SKM-1 (cell line): ENCODE results near the gene ZSWIM8.
"Not testable (repeated sequence)": the region's sequence is repeated elsewhere in the genome, so short reads cannot be mapped to it uniquely, and the experiment has no call there.

Source experiments
- DNase-seq: peaks from one replicate; lab custom pipeline; 2025; ENCODE audit not compliant: unreplicated experiment; lab: John Stamatoyannopoulos, UW

The ZSWIM8 gene

DNA sequence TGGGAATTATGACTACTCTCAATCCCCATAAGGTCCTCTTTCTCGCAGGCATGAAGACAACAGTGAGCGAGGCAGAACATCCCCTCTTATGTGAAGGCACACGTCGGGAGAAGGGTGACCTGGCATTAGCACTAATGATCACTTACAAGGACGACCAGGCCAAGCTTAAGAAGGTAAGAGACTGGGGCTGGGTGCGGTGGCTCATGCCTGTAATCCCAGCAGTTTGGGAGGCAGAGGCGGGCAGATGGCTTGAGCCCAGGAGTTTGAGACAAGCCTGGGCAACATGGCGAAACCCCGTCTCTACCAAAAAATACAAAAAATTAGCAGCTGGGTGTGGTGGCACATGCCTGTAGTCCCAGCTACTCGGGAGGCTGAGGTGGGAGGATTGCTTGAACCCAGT is 10.1 kb downstream of the ZSWIM8 start:
- not testable (repeated sequence) for DNase-seq

DNA sequence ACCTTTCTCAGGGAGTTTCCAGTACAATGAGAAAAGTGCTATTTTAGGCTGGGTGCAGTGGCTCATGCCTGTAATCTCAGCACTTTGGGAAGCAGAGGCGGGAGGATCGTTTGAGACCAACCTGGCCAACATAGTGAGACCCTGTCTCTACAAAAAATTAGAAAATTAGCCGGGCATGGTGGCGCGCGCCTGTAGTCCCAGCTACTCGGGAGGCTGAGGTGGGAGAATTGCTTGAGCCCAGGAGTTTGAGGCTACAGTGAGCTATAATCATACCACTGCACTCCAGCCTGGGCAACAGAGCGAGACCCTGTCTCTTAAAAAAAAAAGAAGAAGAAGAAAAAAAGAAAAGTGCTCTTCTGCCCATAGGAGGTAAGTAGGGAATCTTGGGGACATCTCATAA is 10.6 kb downstream of the ZSWIM8 start:
- DNase-seq: not testable (repeated sequence)

DNA sequence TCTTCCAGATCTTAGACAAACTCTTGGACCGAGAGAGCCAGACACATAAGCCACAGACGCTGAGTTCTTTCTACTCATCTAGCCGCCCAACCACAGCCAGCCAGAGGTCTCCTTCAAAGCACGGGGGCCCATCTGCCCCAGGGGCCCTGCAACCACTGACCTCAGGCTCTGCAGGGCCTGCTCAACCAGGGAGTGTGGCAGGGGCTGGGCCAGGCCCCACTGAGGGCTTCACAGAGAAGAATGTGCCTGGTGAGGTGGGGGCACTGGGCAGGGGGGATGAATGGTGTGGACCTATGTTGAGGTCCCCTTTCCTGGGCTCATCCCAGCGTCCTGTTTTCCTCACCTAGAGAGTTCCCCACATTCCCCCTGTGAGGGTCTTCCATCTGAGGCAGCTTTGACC is 11.4 kb downstream of the ZSWIM8 start:
- DNase-seq: no peak

DNA sequence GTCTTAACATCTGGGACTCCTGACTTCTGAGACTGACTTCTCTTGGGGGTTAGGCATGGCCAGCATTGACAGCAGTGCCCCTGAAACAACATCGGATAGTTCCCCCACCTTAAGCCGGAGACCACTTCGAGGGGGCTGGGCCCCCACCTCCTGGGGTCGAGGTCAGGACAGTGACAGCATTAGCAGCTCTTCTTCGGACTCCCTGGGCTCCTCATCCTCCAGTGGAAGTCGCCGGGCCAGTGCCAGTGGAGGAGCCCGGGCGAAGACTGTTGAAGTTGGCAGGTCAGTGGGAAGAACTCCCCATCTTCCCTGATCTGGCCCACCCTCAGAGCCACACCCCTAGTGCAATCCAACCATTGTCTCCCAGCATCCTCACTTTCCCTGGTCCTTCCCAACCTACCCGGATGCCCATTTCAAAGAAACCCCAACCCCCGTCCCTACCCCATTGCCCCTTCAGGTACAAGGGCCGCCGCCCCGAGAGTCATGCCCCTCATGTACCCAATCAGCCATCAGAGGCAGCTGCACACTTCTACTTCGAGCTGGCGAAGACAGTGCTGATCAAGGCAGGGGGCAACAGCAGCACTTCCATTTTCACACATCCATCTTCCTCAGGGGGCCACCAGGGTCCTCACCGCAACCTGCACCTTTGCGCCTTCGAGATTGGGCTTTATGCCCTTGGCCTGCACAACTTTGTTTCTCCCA is 12.1 kb downstream of the ZSWIM8 start:
- DNase-seq: no peak

DNA sequence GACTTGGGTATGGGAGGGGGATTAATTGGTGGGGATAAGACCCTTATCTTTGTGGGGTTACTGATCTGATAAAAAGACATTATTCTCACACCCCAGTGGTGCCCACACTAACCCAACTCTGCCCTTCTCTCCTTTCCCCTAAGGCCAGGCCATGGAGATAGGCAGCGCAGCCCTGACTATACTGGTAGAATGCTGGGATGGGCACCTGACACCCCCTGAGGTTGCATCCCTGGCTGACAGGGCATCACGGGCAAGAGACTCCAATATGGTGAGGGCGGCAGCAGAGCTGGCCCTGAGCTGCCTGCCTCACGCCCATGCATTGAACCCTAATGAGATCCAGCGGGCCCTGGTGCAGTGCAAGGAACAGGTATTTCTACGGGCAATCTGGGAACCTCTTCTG is 12.7 kb downstream of the ZSWIM8 start:
- no peak for DNase-seq

DNA sequence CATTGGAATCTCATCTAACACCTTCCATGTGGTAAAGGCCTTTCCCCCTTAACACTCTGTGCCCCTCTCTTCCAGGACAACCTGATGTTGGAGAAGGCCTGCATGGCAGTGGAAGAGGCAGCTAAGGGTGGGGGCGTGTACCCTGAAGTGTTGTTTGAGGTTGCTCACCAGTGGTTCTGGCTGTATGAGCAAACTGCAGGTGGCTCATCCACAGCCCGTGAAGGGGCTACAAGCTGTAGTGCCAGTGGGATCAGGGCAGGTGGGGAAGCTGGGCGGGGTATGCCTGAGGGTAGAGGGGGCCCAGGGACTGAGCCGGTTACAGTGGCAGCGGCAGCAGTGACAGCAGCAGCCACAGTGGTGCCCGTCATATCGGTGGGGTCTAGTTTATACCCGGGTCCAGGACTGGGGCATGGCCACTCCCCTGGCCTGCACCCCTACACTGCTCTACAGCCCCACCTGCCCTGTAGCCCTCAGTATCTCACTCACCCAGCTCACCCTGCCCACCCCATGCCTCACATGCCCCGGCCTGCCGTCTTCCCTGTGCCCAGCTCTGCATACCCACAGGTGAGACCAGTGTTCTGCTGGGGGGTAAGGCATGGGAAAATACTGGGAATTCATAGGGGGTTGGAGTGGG is 13.6 kb downstream of the ZSWIM8 start:
- DNase-seq: no peak

DNA sequence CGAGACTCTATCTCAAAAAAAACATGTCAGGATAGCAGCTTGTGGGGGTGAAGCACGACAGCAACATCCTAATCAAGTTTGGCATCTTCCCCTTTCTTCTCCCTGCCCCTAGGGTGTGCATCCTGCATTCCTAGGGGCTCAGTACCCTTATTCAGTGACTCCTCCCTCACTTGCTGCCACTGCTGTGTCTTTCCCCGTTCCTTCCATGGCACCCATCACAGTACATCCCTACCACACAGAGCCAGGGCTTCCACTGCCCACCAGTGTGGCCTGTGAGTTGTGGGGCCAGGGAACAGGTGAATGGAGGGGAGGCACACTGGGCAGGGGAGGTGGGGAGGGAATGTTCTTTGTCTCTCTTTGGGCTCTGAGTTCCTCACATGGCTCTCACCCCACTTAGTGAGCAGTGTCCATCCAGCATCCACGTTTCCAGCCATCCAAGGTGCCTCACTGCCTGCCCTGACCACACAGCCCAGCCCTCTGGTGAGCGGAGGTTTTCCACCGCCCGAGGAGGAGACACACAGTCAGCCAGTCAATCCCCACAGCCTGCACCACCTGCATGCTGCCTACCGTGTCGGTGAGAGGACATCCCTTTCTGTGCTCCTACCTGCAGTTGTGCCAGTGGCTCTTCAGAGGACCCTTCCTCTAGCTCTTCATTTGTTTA is 14.6 kb downstream of the ZSWIM8 start:
- no peak for DNase-seq

DNA sequence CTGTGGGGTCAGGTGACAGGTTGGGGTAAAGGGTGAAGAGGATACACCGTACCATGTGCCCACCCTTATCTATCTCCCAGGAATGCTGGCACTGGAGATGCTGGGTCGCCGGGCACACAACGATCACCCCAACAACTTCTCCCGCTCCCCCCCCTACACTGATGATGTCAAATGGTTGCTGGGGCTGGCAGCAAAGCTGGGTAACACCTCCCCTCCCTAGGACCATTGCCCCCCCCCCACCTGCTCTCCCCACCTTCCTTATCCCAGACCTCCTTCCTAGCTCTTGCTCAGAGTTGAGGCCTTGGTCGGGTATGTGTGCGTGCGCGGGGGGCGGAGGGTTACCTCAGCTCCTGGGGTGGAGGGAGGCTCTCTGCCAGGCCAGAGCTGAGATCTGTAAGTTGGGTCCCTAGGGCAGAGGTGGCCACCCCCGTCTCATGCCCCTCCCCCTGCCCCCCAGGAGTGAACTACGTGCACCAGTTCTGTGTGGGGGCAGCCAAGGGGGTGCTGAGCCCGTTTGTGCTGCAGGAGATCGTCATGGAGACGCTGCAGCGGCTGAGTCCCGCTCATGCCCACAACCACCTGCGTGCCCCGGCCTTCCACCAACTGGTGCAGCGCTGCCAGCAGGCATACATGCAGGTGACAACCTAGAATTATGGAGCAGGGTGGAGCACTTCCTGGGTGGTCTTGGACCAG is 15.3 kb downstream of the ZSWIM8 start:
- DNase-seq: no peak

DNA sequence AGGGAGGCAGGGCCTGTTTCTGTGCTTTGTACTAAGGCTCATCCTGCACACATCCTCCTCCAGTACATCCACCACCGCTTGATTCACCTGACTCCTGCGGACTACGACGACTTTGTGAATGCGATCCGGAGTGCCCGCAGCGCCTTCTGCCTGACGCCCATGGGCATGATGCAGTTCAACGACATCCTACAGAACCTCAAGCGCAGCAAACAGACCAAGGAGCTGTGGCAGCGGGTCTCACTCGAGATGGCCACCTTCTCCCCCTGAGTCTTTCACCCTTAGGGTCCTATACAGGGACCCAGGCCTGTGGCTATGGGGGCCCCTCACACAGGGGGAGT is 15.8 kb downstream of the ZSWIM8 start:
- DNase-seq: no peak

DNA sequence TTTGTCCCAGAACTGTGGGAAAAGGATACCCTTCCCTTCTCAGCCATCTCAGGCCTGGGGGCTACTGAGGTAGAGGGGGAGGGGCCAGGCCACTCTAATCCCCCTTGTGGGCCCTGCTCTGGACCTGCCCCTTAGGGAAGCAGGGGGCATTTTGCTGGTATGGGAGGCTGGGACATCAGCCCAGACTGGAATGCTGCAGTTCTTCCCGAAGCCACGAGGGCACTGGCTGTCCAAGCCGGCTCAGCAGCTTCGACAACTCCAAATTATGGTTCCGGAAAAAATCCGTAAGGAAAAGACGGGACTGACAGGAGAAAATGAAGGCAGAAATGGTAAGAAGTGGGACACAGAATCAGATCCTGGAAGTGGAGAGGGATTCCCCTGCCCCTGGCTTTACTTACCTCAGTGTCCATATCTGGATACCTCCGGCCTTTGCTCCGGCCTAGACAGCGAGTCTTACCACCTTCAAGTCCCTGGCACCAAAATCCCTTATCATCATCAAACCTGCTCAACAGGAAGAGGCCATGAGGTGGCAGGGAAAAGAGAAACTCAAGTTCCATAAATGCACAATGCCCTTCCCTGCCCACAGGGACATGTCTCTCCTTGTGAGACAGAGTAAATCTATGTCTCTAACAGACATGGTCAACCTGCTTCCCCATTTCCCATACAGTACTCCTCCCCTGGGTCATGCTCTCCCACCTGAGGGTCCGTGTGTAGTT is 17.0 kb downstream of the ZSWIM8 start:
- DNase-seq: no peak

DNA sequence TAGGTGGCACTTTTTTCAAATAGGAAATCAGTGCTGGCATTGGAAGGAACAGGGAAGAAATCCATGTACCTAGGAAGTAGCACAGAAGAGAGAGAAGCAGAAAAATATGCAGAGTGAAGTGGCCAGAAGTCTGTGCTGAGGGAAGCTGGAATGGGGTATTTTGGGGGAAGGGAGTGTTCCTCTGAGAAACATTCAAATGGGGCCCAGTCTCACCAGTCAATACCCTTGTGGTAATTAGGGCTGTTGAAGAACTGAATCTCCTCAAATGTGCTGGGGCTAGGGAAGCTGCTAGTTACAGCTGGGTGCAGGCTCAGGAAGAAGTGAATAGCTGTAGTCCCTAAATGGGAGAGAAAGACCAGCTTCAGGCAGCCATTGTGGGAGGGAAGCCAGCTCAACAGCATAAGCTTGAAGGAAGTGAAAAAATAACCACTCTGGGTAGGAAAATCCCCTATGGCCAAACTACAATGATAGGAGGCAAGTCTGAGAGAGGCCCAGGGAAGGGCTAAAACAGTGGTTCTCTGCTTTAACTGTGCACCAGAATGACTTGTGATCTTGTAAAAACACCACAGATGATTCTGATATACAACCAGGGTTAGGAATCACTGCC is 18.4 kb downstream of the ZSWIM8 start:
- no peak for DNase-seq

DNA sequence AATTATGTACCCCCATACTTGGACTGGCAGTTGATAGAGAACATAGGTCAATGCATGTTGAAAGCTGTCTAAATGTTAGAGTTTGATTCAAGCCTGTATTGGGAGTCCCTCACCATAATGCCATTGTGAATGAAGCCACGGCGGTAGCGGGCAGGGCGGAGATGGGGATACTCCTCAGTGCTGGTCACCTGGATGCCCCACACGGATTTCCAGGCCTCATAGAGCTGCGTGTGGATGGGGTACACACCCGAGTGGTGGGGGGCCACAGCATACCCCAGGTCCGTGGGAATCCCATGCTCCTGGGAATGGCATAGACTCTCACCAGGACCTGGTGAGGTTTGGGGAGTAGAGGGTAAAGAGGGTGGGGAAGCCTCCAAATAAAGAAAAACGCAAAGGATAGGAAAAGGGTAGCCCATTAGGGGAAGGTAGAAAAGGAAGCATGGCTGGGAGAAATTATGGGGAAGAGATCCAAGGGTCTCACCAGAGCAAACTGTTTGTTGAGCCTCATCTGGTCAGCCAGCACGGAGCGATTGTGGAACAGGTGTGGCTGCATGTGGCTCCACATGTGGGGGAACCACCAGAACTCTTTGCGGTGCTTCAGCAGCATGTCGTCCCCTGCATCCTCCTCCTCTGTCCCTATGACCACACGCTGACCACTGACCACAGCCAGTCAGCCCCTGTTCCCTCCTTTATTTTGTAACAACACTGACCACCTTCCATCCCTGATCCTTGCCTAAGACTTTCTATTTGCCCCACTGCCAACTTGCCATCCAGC is 21.0 kb downstream of the ZSWIM8 start:
- DNase-seq: no peak

DNA sequence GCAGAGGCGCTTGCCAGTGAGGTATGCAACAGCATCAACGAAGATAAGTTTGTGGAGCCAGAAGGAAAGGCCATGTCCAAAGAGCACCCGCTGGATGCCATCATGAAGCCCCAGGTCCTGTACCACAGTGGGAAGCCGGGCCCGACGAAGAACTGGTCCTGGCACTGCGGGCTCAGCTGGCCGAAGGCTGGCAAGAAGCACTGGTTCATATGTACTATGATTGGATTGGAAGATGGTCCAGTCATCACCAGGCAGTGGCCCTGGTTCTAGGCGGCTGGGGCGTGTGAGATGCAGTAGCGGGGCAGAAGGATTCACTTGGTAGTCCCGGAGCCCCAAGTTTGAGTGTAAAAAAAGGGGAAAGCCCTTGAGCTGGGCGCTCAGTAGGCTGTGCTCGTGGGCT is 22.1 kb downstream of the ZSWIM8 start:
- DNase-seq: no peak

DNA sequence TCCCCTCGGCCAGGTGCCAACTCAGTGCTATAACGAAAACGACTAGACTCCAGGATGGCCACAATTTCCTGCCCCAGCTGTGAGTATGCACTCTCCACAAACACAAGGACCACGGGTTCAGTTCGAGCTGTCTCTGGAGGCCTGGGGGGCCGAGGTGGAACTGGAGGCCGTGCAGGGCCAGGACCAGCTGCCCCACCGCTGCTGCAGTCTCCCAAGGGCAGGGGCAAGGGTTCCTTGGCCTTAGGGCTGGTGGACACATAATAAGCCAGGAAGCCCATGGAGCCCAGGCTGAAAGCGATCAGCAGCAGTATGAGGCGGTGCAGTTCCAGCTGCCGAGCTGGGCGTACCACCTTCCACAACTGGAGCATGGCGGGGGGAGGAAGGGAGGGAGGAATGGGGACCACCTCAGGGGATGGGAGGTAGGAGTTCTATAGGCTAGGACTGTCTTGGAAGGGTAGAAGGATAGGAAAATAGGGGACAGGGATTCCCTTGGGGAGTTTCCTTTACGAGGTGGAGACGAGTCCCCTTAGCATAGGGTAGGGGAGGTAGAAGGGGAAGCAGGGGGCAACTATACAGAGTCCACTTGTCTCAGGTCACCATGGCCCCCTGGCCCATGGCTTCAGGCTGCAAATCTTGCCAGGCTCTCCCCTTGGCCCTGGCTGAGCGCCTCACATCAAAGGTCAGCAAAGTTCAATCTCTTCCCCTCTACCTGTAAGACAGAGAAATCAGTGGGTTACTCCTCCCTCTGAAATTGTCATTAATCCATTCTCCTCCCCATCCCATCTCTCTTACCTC is 22.8 kb downstream of the ZSWIM8 start:
- no peak for DNase-seq

DNA sequence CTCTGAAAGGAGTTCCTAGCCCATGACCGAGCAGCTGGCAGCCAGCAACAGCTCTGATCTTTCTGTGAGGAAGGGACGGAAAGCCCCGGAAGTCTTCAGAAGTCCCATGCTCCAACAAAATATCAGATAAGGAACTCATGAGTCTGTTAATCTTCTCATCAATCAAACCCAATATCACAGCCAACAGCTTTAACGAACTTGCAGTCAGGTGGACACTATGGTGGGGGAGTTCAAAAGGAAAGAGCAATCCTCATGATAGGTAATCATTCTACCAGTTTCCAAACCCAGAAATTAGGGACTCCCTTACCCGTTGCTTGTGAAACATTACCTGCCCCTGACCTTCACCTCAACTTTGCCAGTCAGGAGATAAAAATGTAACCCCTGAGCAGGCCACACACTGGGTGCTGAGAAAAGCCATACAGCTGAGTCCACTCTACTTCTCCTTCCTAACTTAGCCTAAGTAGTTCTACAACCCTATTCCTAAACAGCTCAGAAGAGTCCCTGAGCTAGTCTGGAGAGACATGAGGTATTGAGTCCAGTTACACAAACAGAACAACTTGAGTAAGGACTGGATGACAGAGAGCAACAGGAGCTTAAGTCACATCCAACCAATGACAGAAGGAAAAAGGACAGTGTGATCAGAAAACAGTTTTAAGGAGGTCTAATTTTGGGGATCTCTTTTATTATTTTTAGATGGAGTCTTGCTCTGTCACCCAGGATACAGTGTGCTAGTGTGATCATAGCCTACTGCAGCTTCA is 23.8 kb downstream of the ZSWIM8 start:
- DNase-seq: no peak

DNA sequence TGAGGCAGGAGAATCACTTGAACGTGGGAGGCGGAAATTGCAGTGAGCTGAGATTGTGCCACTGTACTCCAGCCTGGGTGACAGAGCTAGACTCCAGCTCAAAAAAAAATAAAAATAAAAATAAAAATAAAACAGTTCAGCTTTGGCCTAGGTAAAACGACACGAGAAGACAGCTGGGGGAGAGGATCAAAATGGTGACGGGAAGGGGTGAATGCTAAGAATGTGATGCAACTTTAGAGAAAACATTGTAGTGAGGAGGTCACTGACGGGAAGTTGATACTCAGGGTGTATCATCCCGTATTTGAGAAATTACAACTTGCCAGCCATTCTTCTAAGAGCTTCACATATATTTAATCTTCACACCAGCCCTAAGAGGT is 24.9 kb downstream of the ZSWIM8 start:
- no peak for DNase-seq

DNA sequence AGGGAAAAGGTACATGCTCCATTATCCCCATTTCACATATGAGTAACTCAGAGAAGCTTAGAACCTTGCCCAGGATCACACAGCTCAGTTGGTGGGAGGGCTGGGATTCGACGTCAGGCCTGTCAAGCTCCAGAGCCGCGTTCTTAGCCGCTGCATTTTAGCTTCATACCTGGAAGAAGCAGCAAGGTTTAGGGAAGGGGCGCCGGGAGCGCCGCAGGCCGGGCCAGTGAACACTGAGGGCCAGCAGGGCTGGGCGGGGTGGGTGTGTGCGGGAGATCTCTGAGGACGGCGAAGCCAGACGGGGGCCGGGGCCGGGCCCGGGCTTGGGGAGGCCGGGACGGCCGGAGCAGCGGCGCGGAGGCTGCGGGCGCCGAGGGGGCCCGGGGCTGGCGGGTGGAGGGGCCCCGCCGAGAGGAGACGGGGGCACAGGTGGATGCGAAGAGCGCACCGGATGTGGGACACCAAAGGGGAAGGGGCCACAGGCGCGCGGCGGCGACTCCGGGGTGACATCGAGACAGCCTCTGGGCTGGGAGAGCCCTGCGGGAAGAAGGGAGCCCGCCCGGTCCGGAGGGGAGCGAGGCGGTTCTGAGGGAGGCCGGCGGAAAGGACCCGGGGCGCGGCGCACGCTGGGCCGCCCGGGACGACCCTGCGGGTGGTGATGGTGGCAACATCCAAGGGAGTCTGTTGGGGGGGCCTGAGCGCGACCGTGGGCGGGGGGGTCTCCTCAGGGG is 25.5 kb downstream of the ZSWIM8 start:
- DNase-seq: no peak

DNA sequence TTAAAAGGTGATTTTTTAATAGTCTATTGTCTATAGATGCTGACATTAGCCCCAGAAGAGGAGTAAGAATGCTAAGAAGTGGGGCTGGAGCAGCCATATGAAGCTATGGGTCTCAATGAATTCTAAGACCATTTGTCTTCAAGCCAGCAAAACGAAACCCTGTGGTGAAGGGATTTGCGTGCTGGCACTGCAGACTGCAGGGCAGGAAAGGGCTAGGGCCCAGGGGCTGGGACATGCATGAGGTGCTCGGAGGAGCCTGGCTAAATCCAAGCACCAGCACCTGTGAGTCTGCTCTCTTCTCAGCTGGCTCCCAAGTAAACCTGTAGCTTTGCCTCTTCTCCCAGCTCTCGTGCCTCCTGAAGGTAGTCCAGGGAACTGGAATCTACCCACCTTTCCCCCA is 27.3 kb downstream of the ZSWIM8 start:
- DNase-seq: no peak
